Keratinocyte (primary cell): Measurements from ENCODE around the gene CD14. TPM values are rescaled to one million over a fixed set of nuclear protein-coding genes. Genes with fewer than 3 reads are reported as not detected.

Experiments used
- DNase-seq: peaks from one replicate; pipeline ENCODE4 v3.0.0-alpha.2; 2011; ENCODE audit warnings: low read depth, missing footprints, low spot score
- FAIRE-seq: peaks from 2 replicates; lab custom pipeline; 2011; peaks lifted over from hg19 to GRCh38; lab: Jason Lieb, UNC
- H2AFZ ChIP-seq: 2 replicates; pipeline ENCODE4 v1.6.0; 2012; ENCODE audit warnings: low read length, control low read depth, inconsistent platforms; ENCODE audit not compliant: control insufficient read depth
- H3K27ac ChIP-seq: 2 replicates; pipeline ENCODE4 v1.5.1; 2011; ENCODE audit warnings: low read length; ENCODE audit not compliant: control insufficient read depth, insufficient read depth
- H3K27me3 ChIP-seq: 3 replicates; pipeline ENCODE4 v1.6.0; 2011; ENCODE audit warnings: low read length; ENCODE audit not compliant: control insufficient read depth, insufficient read depth; ENCODE audit errors: extremely low read depth
- H3K36me3 ChIP-seq, 2 experiments: 2 replicates in 1 of 2; 3 replicates in 1 of 2; pipeline ENCODE4 v1.5.1; 2011; ENCODE audit warnings: low read length in 2 of 2, mild to moderate bottlenecking in 1 of 2; ENCODE audit not compliant: control insufficient read depth in 2 of 2, insufficient read depth in 2 of 2; ENCODE audit errors: extremely low read depth in 1 of 2
- H3K4me1 ChIP-seq: 3 replicates; pipeline ENCODE4 v1.5.1; 2011; ENCODE audit warnings: low read length; ENCODE audit not compliant: control insufficient read depth, insufficient read depth; ENCODE audit errors: extremely low read depth
- H3K4me2 ChIP-seq: 3 replicates; pipeline ENCODE4 v1.6.0; 2011; ENCODE audit warnings: low read depth, low read length; ENCODE audit not compliant: control insufficient read depth, insufficient read depth; ENCODE audit errors: extremely low read depth
- H3K4me3 ChIP-seq, 3 experiments: fragments of 200-600 bp in 1 of 3; sonication (generic) in 1 of 3; 2 replicates in 2 of 3; 3 replicates in 1 of 3; pipeline ENCODE4 v1.5.1; 2011 to 2016; ENCODE audit warnings: low read length in 3 of 3, mild to moderate bottlenecking in 3 of 3, control low read depth in 2 of 3, inconsistent platforms in 1 of 3, low read depth in 1 of 3, mixed read lengths in 1 of 3, mixed run types in 1 of 3, moderate library complexity in 1 of 3; ENCODE audit not compliant: control insufficient read depth in 2 of 3, insufficient read depth in 2 of 3; ENCODE audit errors: extremely low read depth in 1 of 3
- H3K79me2 ChIP-seq: 2 replicates; pipeline ENCODE4 v1.6.0; 2012; ENCODE audit warnings: low read length; ENCODE audit not compliant: control insufficient read depth, insufficient read depth
- H3K9ac ChIP-seq: 3 replicates; pipeline ENCODE4 v1.6.0; 2011; ENCODE audit warnings: low read length; ENCODE audit not compliant: control insufficient read depth, insufficient read depth; ENCODE audit errors: extremely low read depth
- H3K9me1 ChIP-seq: 3 replicates; pipeline ENCODE4 v1.6.0; 2011; ENCODE audit warnings: low read length; ENCODE audit not compliant: control insufficient read depth, insufficient read depth; ENCODE audit errors: extremely low read depth
- H3K9me3 ChIP-seq: 2 replicates; pipeline ENCODE4 v1.5.1; 2012; ENCODE audit warnings: low read depth, low read length; ENCODE audit not compliant: control insufficient read depth
- H4K20me1 ChIP-seq: 3 replicates; pipeline ENCODE4 v1.6.0; 2011; ENCODE audit warnings: low read length; ENCODE audit not compliant: control insufficient read depth, insufficient read depth; ENCODE audit errors: extremely low read depth
- EZH2 ChIP-seq: IDR thresholded peaks from one replicate; pipeline ENCODE4 v1.6.1; 2012; ENCODE audit warnings: inconsistent platforms, mild to moderate bottlenecking, low read length, moderate library complexity
- dilution Hi-C: fragments of 300-500 bp; cut with MboI; formaldehyde crosslinking; loops from one replicate; pipeline ENCODE4 v1.7.0; 2020; ENCODE audit warnings: low sequenced_read_pairs; ENCODE audit not compliant: extremely low pct_ligation_motif_present
- polyA plus RNA-seq, 5 experiments: library from polyadenylated mRNA; depleted of rRNA in 3 of 5; stranded (reverse) in 3 of 5; stranded (forward) in 1 of 5; unstranded in 1 of 5; fragments of >200 nt; gene quantifications; 1 replicate in 1 of 5; 2 replicates in 3 of 5; 3 replicates in 1 of 5; pipeline versions ENCODE4 v1.2.1 to v1.2.3, GENCODE V29; 2011 to 2012; ENCODE audit warnings: missing spikeins in 2 of 5, low read depth in 1 of 5, low replicate concordance in 1 of 5
- TF ChIP-seq, protein P1 (sequence below), 3 experiments: IDR thresholded peaks in 1 of 3; conservative IDR thresholded peaks in 1 of 3; optimal IDR thresholded peaks in 1 of 3; 2 replicates in 2 of 3; 3 replicates in 1 of 3; pipeline versions ENCODE3 to v1.5.1; 2011; ENCODE audit warnings: low read length in 3 of 3, mild to moderate bottlenecking in 3 of 3, moderate library complexity in 2 of 3, control low read depth in 1 of 3, inconsistent platforms in 1 of 3; ENCODE audit not compliant: insufficient read depth in 2 of 3; ENCODE audit errors: extremely low read depth in 1 of 3

CD14 gene
- polyA plus RNA-seq, 1 donor (not counting 4 experiments of a cell fraction or from before 2014, with no cell fraction given), result 0.18 TPM

- Histone ChIP-seq H4K20me1 (no peaks in the 10 kb centered on the region), H3K27ac (no peak overlapping the region), H3K4me3 (no peak overlapping the region), H3K27me3 (no peaks in the 10 kb centered on the region), H3K9me1 (no peaks in the 10 kb centered on the region), H3K79me2 (no peaks in the 10 kb centered on the region), H3K9ac (no peak overlapping the region), H3K4me1 (no peaks in the 10 kb centered on the region), H3K9me3 (no peaks in the 10 kb centered on the region), H2AFZ (no peak overlapping the region), H3K36me3 (no peaks in the 10 kb centered on the region), H3K4me2 (no peak overlapping the region)
- FAIRE-seq, result no peak
- no peak for DNase-seq
- dilution Hi-C loops, result no loop called here
- TF ChIP-seq, protein P1, sequence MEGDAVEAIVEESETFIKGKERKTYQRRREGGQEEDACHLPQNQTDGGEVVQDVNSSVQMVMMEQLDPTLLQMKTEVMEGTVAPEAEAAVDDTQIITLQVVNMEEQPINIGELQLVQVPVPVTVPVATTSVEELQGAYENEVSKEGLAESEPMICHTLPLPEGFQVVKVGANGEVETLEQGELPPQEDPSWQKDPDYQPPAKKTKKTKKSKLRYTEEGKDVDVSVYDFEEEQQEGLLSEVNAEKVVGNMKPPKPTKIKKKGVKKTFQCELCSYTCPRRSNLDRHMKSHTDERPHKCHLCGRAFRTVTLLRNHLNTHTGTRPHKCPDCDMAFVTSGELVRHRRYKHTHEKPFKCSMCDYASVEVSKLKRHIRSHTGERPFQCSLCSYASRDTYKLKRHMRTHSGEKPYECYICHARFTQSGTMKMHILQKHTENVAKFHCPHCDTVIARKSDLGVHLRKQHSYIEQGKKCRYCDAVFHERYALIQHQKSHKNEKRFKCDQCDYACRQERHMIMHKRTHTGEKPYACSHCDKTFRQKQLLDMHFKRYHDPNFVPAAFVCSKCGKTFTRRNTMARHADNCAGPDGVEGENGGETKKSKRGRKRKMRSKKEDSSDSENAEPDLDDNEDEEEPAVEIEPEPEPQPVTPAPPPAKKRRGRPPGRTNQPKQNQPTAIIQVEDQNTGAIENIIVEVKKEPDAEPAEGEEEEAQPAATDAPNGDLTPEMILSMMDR (optimal IDR thresholded peaks at IDR 0.05 in 1 of 3, IDR thresholded peaks at IDR 0.05 in 1 of 3, conservative IDR thresholded peaks at IDR 0.05 in 1 of 3; ENCODE audit: extremely low read depth in 1 of 3, insufficient read depth in 2 of 3, low read length in 3 of 3), result no peak
- no peak for TF ChIP-seq EZH2
These were observed 34.1 kb downstream of the CD14 start for GRCh38 chr5:140598836-140599235.

GRCh38 chr5:140596321-140596741, 36.6 kb downstream of the CD14 start:
- Histone ChIP-seq H3K27me3 (no peaks in the 10 kb centered on the region), H3K27ac (no peak overlapping the region), H3K4me2 (no peak overlapping the region), H3K4me1 (peaks cover 10% of the 10 kb centered on the region), H3K9me3 (no peaks in the 10 kb centered on the region), H3K4me3 (no peak overlapping the region), H3K79me2 (no peaks in the 10 kb centered on the region), H2AFZ (no peak overlapping the region), H3K9me1 (no peaks in the 10 kb centered on the region), H3K36me3 (no peaks in the 10 kb centered on the region), H4K20me1 (no peaks in the 10 kb centered on the region), H3K9ac (no peak overlapping the region)
- DNase-seq (no peak), FAIRE-seq (no peak)
- dilution Hi-C loops, result no loop called here
- TF ChIP-seq EZH2, result no peak
- TF ChIP-seq, protein P1 (optimal IDR thresholded peaks at IDR 0.05 in 1 of 3, IDR thresholded peaks at IDR 0.05 in 1 of 3, conservative IDR thresholded peaks at IDR 0.05 in 1 of 3; ENCODE audit: extremely low read depth in 1 of 3, insufficient read depth in 2 of 3, low read length in 3 of 3), result no peak
